ENCODE data around the gene TMEM187. TPM values are rescaled to one million over a fixed set of nuclear protein-coding genes. Genes with fewer than 3 reads are reported as not detected.

TMEM187 gene
- polyA plus RNA-seq, 2 of the 4 experiments (the other 2 are of a cell fraction), result 7.8 to 10.6 TPM

- TF ChIP-seq HMGXB4 (CRISPR knock-in tag; IDR thresholded peaks at IDR 0.05; ENCODE audit: borderline replicate concordance) (no peak), CHD4 (IDR thresholded peaks at IDR 0.05; ENCODE audit: borderline replicate concordance) (no peak)
Observed at GRCh38 chrX:153984351-153985178, 12.0 kb downstream of the TMEM187 start (continued).

- FAIRE-seq (no peak), DNase-seq (ENCODE audit: low read depth in 1 of 2, low spot score in 1 of 2) (no peak), ATAC-seq (no peak)
- Histone ChIP-seq H3K4me3 (no peak overlapping the region), H3K4me2 (no peak overlapping the region), H3K27ac (no peak overlapping the region), H3K4me1 (no peaks in the 10 kb centered on the region), H3K9me3 (no peaks in the 10 kb centered on the region)
- 85% methylated on average over 12 of the region's 12 CpGs for WGBS (ENCODE audit: missing lambda C conversion rate)
- CTCF ChIA-PET, result no interaction called here
- POLR2A ChIA-PET, result no interaction called here
- TF ChIP-seq MAFK (IDR thresholded peaks at IDR 0.05; ENCODE audit: partially characterized antibody), result peak; percentile 52
- TF ChIP-seq BCL3 (IDR thresholded peaks at IDR 0.05), result no peak
- no peak for TF ChIP-seq POLR2A (IDR thresholded peaks at IDR 0.05; ENCODE audit: low read length)
- no peak for TF ChIP-seq ZNF302 (CRISPR knock-in tag; IDR thresholded peaks at IDR 0.05)
Observed at GRCh38 chrX:153988493-153988892, 15.9 kb downstream of the TMEM187 start.

GRCh38 chrX:153989973-153990655 lies 17.6 kb downstream of the TMEM187 start:
- DNase-seq (ENCODE audit: low read depth in 1 of 2, low spot score in 1 of 2), result no peak
- TF ChIP-seq GATA3 (IDR thresholded peaks at IDR 0.05; ENCODE audit: borderline replicate concordance) (no peak), HDAC2 (IDR thresholded peaks at IDR 0.05) (no peak), CEBPB (IDR thresholded peaks at IDR 0.05) (no peak), PHF8 (IDR thresholded peaks at IDR 0.05; ENCODE audit: borderline replicate concordance, low read depth) (no peak), HOXA7 (CRISPR knock-in tag; IDR thresholded peaks at IDR 0.05) (no peak), TFCP2L1 (CRISPR knock-in tag; IDR thresholded peaks at IDR 0.05) (no peak), NFE2L2 (conservative IDR thresholded peaks at IDR 0.05; ENCODE audit: low read length) (no peak), CHD4 (IDR thresholded peaks at IDR 0.05; ENCODE audit: borderline replicate concordance) (no peak), RAD21 (conservative IDR thresholded peaks at IDR 0.05 in 1 of 2, IDR thresholded peaks at IDR 0.05 in 1 of 2) (no peak)
- H3K4me1 ChIP-seq, result no peaks in the 10 kb centered on the region
- H3K4me3 ChIP-seq, result no peak overlapping the region
- no peak for ATAC-seq
- ChIA-PET CTCF (interaction anchor here (1.1 to 1.3 kb wide), 2 partner anchors 17 to 23 kb away, joined by 3 to 8 read pairs; no protein-coding TSS in a partner anchor), POLR2A (no interaction called here)
- WGBS (ENCODE audit: missing lambda C conversion rate), result 88% methylated on average over 14 of the region's 14 CpGs
- no peak for FAIRE-seq
- H3K27ac ChIP-seq, result no peak overlapping the region
- H3K4me2 ChIP-seq, result no peak overlapping the region
- no peaks in the 10 kb centered on the region for H3K9me3 ChIP-seq

GRCh38 chrX:153991013-153991580 lies 18.5 kb downstream of the TMEM187 start:
- WGBS (ENCODE audit: missing lambda C conversion rate), result 100% methylated on average over 3 of the region's 3 CpGs
- Histone ChIP-seq H3K4me3 (no peak overlapping the region), H3K4me2 (no peak overlapping the region), H3K4me1 (no peaks in the 10 kb centered on the region), H3K9me3 (no peaks in the 10 kb centered on the region), H3K27ac (no peak overlapping the region)
- CTCF ChIA-PET, result interaction anchor here (1.3 kb wide), 1 partner anchor 22 kb away, joined by 8 read pairs; no protein-coding TSS in a partner anchor
- no peak for FAIRE-seq
- no peak for DNase-seq (ENCODE audit: low read depth in 1 of 2, low spot score in 1 of 2)
- no peak for ATAC-seq
- TF ChIP-seq JUN (IDR thresholded peaks at IDR 0.05) (no peak), EP300 (IDR thresholded peaks at IDR 0.05) (no peak), NPAS2 (CRISPR knock-in tag; IDR thresholded peaks at IDR 0.05; ENCODE audit: borderline replicate concordance) (no peak), MAFK (IDR thresholded peaks at IDR 0.05; ENCODE audit: partially characterized antibody) (no peak), HOXB13 (CRISPR knock-in tag; IDR thresholded peaks at IDR 0.05; ENCODE audit: low read depth) (no peak), SREBF2 (IDR thresholded peaks at IDR 0.05) (no peak), TP53 (CRISPR knock-in tag; IDR thresholded peaks at IDR 0.05) (no peak), RFX5 (IDR thresholded peaks at IDR 0.05) (no peak), MAX (IDR thresholded peaks at IDR 0.05) (no peak), PHF8 (IDR thresholded peaks at IDR 0.05; ENCODE audit: borderline replicate concordance, low read depth) (no peak), HMGXB4 (CRISPR knock-in tag; IDR thresholded peaks at IDR 0.05; ENCODE audit: borderline replicate concordance) (no peak), POLR2A (IDR thresholded peaks at IDR 0.05; ENCODE audit: low read length) (no peak), PBX3 (IDR thresholded peaks at IDR 0.05) (no peak)
- POLR2A ChIA-PET, result no interaction called here

Measured in A549 (cell line).